GM19455 (cell line): ENCODE results near the gene C14orf119.

Source experiments
- ATAC-seq: cut with Tn5 transposase; IDR thresholded peaks from one replicate; pipeline ENCODE4 v1.9.1; 2021; ENCODE audit not compliant: unreplicated experiment

Gene C14orf119

GRCh38 chr14:23146351-23146910 is 51.1 kb downstream of the C14orf119 start:
- no peak for ATAC-seq

- no peak for ATAC-seq
Measured at GRCh38 chr14:23146980-23147379, 51.7 kb downstream of the C14orf119 start.

GRCh38 chr14:23147676-23148075 is 52.4 kb downstream of the C14orf119 start:
- ATAC-seq, result no peak

- ATAC-seq, result no peak
Measured at GRCh38 chr14:23148591-23149249, 53.4 kb downstream of the C14orf119 start.

GRCh38 chr14:23149745-23150144 is 54.4 kb downstream of the C14orf119 start:
- ATAC-seq, result no peak
